Measurements from ENCODE around the gene AUTS2.

- TF ChIP-seq POLR2A (IDR thresholded peaks at IDR 0.05) (no peak), CTCF (IDR thresholded peaks at IDR 0.05) (no peak), EP300 (IDR thresholded peaks at IDR 0.05) (no peak)
Observed at GRCh38 chr7:70765651-70766050, 1167.4 kb downstream of the AUTS2 start.
